ENCODE results near the gene PPP1R10. TPM values are rescaled to one million over a fixed set of nuclear protein-coding genes. Genes with fewer than 3 reads are reported as not detected.

PPP1R10 gene
- total and polyA plus RNA-seq, 2 of the 13 experiments (the other 11 are each of a cell fraction or from before 2014, with no cell fraction given): 26.3 to 38.4 TPM

DNA sequence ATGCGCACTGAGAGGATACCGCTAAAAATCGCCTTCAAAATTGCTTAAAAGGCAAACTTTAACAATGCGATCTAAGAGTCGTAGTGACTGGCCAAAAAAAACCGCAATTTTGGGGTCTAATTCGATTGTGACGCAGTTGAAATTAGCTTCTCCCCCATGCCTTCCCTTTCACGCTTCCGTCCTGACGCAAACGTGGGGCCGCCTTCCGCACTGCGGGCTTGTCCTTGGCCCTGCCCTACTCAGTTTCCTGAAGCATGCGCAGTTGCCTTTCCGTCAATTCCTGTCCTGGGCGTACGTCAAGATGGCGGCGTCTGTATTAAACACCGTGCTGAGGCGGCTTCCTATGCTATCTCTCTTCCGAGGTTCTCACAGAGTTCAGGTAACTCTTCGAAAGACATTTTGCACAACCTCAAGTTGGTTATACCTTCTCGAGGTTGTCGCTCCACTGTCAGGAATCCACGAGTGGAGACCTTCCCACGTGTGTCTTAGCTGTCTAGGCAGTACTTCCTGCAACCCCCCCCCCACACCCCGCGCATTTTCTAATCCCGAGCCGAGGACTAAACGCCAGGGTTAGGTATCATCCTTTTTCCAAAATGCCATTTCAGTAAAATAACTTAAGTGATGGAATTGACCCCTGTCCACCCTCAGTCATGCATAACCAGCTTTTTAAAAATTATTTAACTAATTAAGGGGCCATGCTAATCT, 674 bp upstream of the PPP1R10 start, which contains the start of gene MRPS18B (continued):
- TF ChIP-seq, protein P1, sequence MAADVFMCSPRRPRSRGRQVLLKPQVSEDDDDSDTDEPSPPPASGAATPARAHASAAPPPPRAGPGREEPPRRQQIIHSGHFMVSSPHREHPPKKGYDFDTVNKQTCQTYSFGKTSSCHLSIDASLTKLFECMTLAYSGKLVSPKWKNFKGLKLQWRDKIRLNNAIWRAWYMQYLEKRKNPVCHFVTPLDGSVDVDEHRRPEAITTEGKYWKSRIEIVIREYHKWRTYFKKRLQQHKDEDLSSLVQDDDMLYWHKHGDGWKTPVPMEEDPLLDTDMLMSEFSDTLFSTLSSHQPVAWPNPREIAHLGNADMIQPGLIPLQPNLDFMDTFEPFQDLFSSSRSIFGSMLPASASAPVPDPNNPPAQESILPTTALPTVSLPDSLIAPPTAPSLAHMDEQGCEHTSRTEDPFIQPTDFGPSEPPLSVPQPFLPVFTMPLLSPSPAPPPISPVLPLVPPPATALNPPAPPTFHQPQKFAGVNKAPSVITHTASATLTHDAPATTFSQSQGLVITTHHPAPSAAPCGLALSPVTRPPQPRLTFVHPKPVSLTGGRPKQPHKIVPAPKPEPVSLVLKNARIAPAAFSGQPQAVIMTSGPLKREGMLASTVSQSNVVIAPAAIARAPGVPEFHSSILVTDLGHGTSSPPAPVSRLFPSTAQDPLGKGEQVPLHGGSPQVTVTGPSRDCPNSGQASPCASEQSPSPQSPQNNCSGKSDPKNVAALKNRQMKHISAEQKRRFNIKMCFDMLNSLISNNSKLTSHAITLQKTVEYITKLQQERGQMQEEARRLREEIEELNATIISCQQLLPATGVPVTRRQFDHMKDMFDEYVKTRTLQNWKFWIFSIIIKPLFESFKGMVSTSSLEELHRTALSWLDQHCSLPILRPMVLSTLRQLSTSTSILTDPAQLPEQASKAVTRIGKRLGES (CRISPR knock-in tag; IDR thresholded peaks at IDR 0.05; ENCODE audit: borderline replicate concordance): peak; percentile 55; the same call in 1 of the 2 replicates
- 0 out of 2 replicates have a peak, but pooled peaks have one; percentile 52 for TF ChIP-seq KLF12 (CRISPR knock-in tag; IDR thresholded peaks at IDR 0.05; ENCODE audit: borderline replicate concordance)
- TF ChIP-seq, protein P2, sequence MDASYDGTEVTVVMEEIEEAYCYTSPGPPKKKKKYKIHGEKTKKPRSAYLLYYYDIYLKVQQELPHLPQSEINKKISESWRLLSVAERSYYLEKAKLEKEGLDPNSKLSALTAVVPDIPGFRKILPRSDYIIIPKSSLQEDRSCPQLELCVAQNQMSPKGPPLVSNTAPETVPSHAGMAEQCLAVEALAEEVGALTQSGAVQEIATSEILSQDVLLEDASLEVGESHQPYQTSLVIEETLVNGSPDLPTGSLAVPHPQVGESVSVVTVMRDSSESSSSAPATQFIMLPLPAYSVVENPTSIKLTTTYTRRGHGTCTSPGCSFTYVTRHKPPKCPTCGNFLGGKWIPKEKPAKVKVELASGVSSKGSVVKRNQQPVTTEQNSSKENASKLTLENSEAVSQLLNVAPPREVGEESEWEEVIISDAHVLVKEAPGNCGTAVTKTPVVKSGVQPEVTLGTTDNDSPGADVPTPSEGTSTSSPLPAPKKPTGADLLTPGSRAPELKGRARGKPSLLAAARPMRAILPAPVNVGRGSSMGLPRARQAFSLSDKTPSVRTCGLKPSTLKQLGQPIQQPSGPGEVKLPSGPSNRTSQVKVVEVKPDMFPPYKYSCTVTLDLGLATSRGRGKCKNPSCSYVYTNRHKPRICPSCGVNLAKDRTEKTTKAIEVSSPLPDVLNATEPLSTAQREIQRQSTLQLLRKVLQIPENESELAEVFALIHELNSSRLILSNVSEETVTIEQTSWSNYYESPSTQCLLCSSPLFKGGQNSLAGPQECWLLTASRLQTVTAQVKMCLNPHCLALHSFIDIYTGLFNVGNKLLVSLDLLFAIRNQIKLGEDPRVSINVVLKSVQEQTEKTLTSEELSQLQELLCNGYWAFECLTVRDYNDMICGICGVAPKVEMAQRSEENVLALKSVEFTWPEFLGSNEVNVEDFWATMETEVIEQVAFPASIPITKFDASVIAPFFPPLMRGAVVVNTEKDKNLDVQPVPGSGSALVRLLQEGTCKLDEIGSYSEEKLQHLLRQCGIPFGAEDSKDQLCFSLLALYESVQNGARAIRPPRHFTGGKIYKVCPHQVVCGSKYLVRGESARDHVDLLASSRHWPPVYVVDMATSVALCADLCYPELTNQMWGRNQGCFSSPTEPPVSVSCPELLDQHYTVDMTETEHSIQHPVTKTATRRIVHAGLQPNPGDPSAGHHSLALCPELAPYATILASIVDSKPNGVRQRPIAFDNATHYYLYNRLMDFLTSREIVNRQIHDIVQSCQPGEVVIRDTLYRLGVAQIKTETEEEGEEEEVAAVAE (CRISPR knock-in tag; IDR thresholded peaks at IDR 0.05; ENCODE audit: borderline replicate concordance): no peak
- TF ChIP-seq, protein P3, sequence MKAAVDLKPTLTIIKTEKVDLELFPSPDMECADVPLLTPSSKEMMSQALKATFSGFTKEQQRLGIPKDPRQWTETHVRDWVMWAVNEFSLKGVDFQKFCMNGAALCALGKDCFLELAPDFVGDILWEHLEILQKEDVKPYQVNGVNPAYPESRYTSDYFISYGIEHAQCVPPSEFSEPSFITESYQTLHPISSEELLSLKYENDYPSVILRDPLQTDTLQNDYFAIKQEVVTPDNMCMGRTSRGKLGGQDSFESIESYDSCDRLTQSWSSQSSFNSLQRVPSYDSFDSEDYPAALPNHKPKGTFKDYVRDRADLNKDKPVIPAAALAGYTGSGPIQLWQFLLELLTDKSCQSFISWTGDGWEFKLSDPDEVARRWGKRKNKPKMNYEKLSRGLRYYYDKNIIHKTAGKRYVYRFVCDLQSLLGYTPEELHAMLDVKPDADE (CRISPR knock-in tag; IDR thresholded peaks at IDR 0.05): no peak
- TF ChIP-seq SRF (IDR thresholded peaks at IDR 0.05; ENCODE audit: low read depth, low read length): no peak
- no peak for TF ChIP-seq ZSCAN9 (CRISPR knock-in tag; IDR thresholded peaks at IDR 0.05; ENCODE audit: borderline replicate concordance)
- TF ChIP-seq HOXA9 (CRISPR knock-in tag; IDR thresholded peaks at IDR 0.05; ENCODE audit: borderline replicate concordance): no peak
- TF ChIP-seq ZNF468 (CRISPR knock-in tag; IDR thresholded peaks at IDR 0.05): no peak
- no peak for TF ChIP-seq SKI (IDR thresholded peaks at IDR 0.05; ENCODE audit: partially characterized antibody)
- TF ChIP-seq, protein P4, sequence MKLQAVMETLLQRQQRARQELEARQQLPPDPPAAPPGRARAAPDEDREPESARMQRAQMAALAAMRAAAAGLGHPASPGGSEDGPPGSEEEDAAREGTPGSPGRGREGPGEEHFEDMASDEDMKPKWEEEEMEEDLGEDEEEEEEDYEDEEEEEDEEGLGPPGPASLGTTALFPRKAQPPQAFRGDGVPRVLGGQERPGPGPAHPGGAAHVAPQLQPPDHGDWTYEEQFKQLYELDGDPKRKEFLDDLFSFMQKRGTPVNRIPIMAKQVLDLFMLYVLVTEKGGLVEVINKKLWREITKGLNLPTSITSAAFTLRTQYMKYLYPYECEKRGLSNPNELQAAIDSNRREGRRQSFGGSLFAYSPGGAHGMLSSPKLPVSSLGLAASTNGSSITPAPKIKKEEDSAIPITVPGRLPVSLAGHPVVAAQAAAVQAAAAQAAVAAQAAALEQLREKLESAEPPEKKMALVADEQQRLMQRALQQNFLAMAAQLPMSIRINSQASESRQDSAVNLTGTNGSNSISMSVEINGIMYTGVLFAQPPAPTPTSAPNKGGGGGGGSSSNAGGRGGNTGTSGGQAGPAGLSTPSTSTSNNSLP (IDR thresholded peaks at IDR 0.05; ENCODE audit: low read depth, low read length): 0 out of 2 replicates have a peak, but pooled peaks have one; percentile 48
- peak; percentile 58; the same call in 1 of the 2 replicates for TF ChIP-seq RFXANK (CRISPR knock-in tag; IDR thresholded peaks at IDR 0.05)
- TF ChIP-seq, protein P5, sequence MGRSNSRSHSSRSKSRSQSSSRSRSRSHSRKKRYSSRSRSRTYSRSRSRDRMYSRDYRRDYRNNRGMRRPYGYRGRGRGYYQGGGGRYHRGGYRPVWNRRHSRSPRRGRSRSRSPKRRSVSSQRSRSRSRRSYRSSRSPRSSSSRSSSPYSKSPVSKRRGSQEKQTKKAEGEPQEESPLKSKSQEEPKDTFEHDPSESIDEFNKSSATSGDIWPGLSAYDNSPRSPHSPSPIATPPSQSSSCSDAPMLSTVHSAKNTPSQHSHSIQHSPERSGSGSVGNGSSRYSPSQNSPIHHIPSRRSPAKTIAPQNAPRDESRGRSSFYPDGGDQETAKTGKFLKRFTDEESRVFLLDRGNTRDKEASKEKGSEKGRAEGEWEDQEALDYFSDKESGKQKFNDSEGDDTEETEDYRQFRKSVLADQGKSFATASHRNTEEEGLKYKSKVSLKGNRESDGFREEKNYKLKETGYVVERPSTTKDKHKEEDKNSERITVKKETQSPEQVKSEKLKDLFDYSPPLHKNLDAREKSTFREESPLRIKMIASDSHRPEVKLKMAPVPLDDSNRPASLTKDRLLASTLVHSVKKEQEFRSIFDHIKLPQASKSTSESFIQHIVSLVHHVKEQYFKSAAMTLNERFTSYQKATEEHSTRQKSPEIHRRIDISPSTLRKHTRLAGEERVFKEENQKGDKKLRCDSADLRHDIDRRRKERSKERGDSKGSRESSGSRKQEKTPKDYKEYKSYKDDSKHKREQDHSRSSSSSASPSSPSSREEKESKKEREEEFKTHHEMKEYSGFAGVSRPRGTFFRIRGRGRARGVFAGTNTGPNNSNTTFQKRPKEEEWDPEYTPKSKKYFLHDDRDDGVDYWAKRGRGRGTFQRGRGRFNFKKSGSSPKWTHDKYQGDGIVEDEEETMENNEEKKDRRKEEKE (IDR thresholded peaks at IDR 0.05): no peak
- TF ChIP-seq, protein P6, sequence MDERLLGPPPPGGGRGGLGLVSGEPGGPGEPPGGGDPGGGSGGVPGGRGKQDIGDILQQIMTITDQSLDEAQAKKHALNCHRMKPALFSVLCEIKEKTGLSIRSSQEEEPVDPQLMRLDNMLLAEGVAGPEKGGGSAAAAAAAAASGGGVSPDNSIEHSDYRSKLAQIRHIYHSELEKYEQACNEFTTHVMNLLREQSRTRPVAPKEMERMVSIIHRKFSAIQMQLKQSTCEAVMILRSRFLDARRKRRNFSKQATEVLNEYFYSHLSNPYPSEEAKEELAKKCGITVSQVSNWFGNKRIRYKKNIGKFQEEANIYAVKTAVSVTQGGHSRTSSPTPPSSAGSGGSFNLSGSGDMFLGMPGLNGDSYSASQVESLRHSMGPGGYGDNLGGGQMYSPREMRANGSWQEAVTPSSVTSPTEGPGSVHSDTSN (CRISPR knock-in tag; IDR thresholded peaks at IDR 0.05): 0 out of 2 replicates have a peak, but pooled peaks have one; percentile 9
- TF ChIP-seq KLF13 (CRISPR knock-in tag; IDR thresholded peaks at IDR 0.05): no peak
